Measurements from ENCODE around the gene PPP1R9A.
"Not testable (repeated sequence)": the region's sequence is repeated elsewhere in the genome, so short reads cannot be mapped to it uniquely, and the experiment has no call there.

Gene PPP1R9A

GRCh38 chr7:94980418-94981142 is 73.2 kb downstream of the PPP1R9A start:
- DNase-seq, result no peak

GRCh38 chr7:94995921-94996320 is 88.5 kb downstream of the PPP1R9A start:
- no peak for DNase-seq

DNA sequence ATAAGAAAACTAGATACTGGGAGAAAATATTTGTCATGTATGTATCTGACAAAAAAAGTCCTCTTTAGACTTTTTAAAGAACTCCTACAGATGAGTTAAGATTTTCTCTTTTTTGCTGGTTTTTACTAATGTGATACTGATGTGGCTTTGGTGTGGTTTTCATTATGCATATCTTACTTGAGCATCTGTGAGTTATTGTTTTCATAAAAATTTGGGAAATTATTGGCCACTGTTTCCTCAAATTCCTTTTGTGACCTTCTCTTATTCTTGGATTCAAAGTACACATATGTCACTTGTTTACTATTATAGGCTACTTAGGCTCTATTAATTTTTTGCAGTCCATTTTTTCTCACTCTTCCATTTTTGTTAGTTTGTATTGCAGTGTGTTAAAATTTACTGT is 89.0 kb downstream of the PPP1R9A start:
- no peak for DNase-seq

DNA sequence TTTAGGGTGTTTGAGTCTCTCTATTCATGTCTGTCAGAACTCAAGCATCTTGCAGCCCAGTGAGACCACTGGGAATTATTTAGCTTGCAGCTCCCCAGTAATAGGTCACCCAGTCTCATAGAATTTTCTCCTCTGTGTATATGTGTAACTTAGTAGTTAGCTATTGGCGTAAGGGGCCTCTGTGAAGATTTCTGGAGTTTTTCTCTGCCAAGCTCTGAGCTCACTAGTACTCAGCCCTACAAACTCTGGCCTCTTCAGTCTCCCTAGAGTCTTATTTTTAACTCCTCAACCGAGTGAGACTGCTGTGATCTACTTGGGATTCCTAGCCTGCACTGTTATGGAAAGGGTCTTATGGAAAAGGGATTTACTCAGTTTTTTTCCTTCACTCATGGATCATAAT is 90.2 kb downstream of the PPP1R9A start:
- no peak for DNase-seq

GRCh38 chr7:94998266-94999068 is 91.1 kb downstream of the PPP1R9A start:
- DNase-seq, result no peak

DNA sequence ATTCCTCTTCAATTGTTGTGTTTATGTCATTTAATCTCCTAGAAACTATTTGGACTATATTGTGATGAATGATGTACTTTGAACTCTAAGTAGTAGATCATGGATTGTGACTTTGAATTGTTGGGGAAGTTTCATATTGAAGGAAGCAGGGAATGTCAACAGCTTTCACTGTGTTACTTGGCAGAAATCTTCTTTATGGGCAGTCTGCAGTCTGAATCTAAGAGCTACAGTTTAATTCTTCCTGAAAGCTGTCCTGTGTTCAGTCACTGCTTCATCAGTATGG is 91.6 kb downstream of the PPP1R9A start:
- DNase-seq, result no peak

- not testable (repeated sequence) for DNase-seq
Observed at GRCh38 chr7:94999601-95000000, 92.2 kb downstream of the PPP1R9A start.

DNA sequence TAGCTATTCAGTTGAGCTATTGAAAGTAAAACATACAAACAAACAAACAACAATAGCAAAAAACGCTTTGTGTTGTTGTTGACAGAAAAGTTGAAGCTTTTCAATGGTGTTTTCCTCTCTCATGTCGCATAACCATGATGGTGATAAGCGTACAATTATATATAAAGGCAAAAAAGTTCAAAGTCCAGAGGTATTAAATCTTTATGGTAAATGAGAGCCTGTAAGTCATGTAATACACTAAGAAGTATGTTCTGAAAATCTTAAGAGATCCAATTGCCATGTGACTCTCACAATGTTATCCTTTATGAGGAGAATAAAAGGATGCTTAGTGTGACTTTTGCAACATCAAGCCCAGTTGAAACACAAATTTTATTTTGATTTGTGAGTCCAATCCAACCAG is 93.9 kb downstream of the PPP1R9A start:
- DNase-seq, result no peak

DNA sequence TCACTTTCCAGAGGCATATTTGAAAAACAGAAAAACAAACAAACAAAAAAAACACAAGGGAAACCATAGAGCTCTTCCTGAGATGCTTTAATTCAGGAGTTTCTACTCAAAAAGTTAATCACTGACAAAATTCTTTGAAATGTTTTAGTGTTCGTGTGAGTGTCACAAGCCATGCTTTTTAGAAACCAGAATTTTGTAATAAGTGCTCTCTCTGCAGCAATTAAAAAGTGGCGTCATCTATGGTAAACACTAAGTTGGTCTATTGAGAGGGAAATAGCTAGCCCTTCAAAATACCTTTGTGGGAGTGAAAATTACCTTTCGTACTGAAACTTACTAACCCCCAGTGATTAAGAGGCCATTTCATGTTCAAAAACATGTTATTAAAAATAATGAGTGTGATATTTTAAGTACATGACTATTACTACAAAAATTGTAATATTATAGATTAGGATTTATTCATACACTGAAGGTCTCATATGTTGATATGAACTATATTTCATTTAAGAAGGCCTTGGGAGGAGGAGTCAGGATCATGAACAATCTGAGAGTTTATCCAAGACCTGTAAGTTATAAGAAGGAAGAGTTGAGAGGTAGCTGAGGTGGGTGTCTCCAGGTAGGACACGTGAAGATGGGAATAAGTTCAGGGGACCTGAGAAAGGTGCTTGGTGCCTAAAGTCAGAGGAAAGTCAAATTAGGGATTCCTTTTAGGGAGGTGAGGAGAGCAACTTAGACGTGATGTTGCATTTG is 94.6 kb downstream of the PPP1R9A start:
- DNase-seq, result no peak

DNA sequence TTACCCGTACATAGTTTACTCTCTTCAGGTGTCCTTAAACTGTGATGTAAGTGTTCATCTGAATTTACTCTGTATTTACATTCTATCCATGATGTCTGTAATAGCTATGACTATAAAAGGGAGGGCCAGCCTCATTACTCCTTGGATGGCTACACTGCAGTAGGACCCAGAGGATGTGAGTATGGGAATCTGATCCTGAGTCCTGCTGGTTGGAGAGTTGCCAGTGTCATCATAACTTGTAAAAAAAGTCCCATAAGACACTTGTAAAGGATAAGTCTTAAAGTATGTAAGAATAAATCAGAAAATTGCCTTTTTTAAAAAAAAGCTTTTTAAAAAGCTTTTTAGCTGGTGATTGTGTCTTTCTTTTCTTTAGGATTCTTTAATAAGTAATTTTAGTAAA is 95.4 kb downstream of the PPP1R9A start:
- no peak for DNase-seq

DNA sequence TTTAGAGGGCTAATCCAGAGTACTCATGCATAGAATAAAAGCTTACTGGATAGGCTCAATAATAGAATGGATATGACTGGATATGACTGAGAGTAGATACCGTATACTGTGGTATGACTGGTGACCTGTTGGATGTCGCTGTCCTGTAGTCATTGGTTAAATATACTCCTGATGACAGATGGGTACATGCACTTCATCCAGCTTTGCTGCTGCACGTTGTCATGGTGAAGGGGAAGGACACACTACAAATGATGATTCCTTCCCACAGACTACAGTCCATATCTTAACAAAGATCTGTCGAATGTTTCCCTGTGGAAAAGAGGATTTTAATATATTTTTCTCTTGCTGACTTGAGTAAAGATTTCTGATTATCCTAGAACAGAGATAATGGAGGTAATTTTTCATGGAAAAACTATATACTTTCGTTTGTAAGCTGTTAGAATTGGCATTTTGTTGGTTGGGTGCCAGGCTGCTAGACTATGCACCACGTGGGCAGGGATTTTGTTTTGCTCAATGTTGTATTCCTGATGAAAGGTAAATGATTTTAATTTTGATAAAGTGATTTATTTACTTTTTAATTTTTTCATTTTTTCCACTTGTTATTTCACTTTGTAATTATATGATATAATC is 97.3 kb downstream of the PPP1R9A start:
- no peak for DNase-seq

DNA sequence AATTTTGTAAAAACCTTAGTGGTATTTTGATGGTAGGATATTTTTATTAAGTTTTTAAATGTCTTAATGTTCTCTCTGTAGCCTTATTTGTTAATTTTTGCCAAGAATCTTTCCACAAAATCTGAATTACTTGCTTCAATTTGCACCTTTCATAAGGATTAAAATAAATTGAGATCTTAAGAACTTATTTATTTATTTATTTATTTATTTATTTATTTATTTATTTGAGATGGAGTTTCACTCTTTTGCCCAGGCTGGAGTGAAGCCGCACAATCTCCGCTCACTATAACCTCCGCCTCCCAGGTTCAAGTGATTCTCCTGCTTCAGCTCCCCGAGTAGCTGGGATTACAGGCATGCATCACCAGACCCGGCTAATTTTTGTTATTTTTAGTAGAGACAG is 98.6 kb downstream of the PPP1R9A start:
- DNase-seq, result no peak

DNA sequence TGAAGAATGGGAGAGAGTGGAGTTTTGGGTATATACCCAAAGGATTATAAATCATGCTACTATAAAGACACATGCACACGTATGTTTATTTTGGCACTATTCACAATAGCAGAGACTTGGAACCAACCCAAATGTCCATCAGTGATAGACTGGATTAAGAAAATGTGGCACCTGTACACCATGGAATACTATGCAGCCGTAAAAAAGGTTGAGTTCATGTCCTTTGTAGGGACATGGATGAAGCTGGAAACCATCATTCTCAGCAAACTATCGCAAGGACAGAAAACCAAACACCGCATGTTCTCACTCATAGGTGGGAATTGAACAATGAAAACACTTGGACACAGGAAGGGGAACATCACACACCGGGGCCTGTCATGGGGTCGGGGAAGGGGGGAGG is 101.4 kb downstream of the PPP1R9A start:
- DNase-seq, result not testable (repeated sequence)

GRCh38 chr7:95011146-95011928 is 103.9 kb downstream of the PPP1R9A start:
- DNase-seq, result no peak

- no peak for DNase-seq
Observed at GRCh38 chr7:95011995-95012394, 104.6 kb downstream of the PPP1R9A start.

GRCh38 chr7:95018021-95018420 is 110.6 kb downstream of the PPP1R9A start:
- DNase-seq, result no peak

GRCh38 chr7:95026018-95026417 is 118.6 kb downstream of the PPP1R9A start:
- no peak for DNase-seq

DNA sequence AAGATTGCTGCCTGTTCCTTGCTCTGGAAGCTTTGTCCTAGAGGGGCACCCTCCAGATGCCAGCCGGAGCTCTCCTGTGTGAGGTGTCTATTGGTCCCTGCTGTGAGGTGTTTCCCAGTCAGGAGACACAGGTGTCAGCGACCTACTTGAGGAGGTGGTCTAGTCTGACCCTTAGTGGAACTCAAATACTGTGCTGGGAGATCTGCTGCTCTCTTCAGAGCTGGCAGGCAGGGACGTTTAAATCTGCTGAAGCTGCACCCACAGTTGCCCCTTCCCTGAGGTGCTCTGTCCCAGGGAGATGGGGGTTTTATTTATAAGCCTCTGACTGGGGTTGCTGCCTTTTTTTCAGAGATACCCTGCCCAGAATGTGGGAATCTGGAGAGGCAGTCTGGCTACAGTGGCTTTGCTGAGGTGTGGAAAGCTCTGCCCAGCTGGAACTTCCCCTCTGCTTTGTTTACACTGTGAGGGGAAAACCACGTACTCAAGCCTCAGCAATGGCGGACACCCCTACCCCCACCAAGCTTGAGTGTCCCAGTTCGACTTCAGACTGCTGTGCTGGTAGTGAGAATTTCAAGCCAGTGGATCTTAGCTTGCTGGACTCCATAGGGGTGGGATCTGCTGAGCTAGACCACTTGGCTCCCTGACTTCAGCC is 119.2 kb downstream of the PPP1R9A start:
- DNase-seq, result no peak

GRCh38 chr7:95027234-95027872 is 120.0 kb downstream of the PPP1R9A start:
- no peak for DNase-seq

DNA sequence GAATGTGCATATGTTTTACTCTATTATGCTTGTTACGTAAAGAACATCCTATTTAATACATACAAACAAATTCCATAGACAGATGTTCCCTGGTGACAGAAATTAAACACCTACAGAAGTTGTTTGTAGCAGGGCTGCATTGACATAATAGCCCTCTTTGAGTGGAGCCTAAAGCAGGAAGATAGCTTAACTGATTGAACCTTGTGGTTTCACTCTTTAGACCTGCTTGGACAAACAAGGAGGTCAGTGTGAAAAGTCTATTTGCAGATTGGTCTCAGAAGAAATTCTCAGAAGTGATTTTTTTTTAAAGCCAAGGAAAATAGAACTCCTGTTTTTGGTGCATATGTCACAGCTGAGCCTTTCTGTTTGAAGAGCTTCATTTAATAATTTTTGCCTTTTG is 121.3 kb downstream of the PPP1R9A start:
- DNase-seq, result no peak

GRCh38 chr7:95035295-95035694 is 127.9 kb downstream of the PPP1R9A start:
- DNase-seq, result no peak

DNA sequence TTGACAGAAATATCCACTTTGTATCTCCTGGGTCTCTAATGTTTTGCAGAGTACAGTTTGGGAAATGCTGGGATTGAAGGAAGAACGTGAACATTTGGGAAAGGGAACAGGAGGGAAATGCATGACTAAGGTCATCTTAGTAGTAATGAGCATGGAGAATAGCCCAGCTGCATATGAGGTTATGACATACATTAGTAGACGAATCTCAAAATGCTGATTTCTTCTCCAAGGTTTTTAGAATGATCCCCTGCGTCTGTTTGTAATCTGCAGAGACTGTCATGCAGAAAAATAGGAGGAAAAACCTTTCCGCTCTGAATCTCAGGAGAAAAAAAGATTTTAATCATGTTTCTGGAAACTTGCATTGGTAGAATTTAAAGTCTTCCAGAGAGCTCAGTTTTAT is 133.6 kb downstream of the PPP1R9A start:
- DNase-seq, result no peak

Data from eye (tissue), 1 donor.